Suprapubic skin (tissue), 4 donors: ENCODE data around the gene ATG2B. TPM values are rescaled to one million over a fixed set of nuclear protein-coding genes. Genes with fewer than 3 reads are reported as not detected.

ENCODE experiments used
- DNase-seq, 2 donors: peaks; one replicate each; pipeline ENCODE4 v3.0.0-alpha.2; 2019; ENCODE audit warnings: low spot score in 2 of 2
- H3K27ac ChIP-seq: fragments of 200-600 bp; sonication (generic); one replicate; pipeline ENCODE4 v1.5.1; 2019
- H3K27me3 ChIP-seq: fragments of 200-600 bp; sonication (generic); one replicate; pipeline ENCODE4 v1.5.1; 2019
- H3K36me3 ChIP-seq: fragments of 200-600 bp; sonication (generic); one replicate; pipeline ENCODE4 v1.5.1; 2019
- H3K4me1 ChIP-seq: fragments of 200-600 bp; sonication (generic); one replicate; pipeline ENCODE4 v1.5.1; 2019
- H3K4me3 ChIP-seq: fragments of 200-600 bp; sonication (generic); one replicate; pipeline ENCODE4 v1.5.1; 2019; ENCODE audit warnings: mild to moderate bottlenecking
- H3K9me3 ChIP-seq: fragments of 200-600 bp; sonication (generic); one replicate; pipeline ENCODE4 v1.5.1; 2019
- CTCF ChIP-seq, 2 donors: fragments of 200-600 bp in 1 of 2; fragments of 450-650 bp in 1 of 2; sonication (generic) in 1 of 2; IDR thresholded peaks; one replicate each; pipeline ENCODE4 v1.5.1; 2016 to 2019; ENCODE audit warnings: antibody characterized with exemption in 2 of 2, mild to moderate bottlenecking in 1 of 2, moderate library complexity in 1 of 2
- EP300 ChIP-seq: sonication (generic); formaldehyde crosslinking; IDR thresholded peaks from one replicate; pipeline ENCODE4 v1.6.1; 2017; ENCODE audit warnings: antibody characterized with exemption
- POLR2A ChIP-seq, 2 donors: fragments of 450-650 bp; IDR thresholded peaks; one replicate each; pipeline ENCODE4 v1.6.1; 2017; ENCODE audit warnings: antibody characterized with exemption in 2 of 2, mild to moderate bottlenecking in 2 of 2, moderate library complexity in 2 of 2
- POLR2AphosphoS5 ChIP-seq, 3 donors: sonication (generic); formaldehyde crosslinking; IDR thresholded peaks; one replicate each; pipeline ENCODE4 v1.6.1; 2017; ENCODE audit warnings: antibody characterized with exemption in 3 of 3
- WGBS: methylation state at CpG from one replicate; pipeline ENCODE4 v1.1.5; 2018; 5-methylcytosine and 5-hydroxymethylcytosine counted together
- total RNA-seq, 4 donors: library from RNA; depleted of rRNA; stranded (reverse); fragments of >200 nt; gene quantifications; one replicate each; pipeline ENCODE4 v1.1.0, GENCODE V29; 2016

ATG2B gene
- total RNA-seq, 4 donors from 2014 or later, result 24.6 to 103 (median 42.8) TPM

- Histone ChIP-seq H3K4me1 (no peaks in the 10 kb centered on the region), H3K4me3 (no peak overlapping the region), H3K27ac (no peak overlapping the region), H3K27me3 (no peaks in the 10 kb centered on the region), H3K9me3 (no peaks in the 10 kb centered on the region), H3K36me3 (peaks cover 73% of the 10 kb centered on the region)
- TF ChIP-seq POLR2A (IDR thresholded peaks at IDR 0.05), result no peak
- no peak for TF ChIP-seq CTCF (IDR thresholded peaks at IDR 0.05)
- TF ChIP-seq EP300, result no peak
- no peak for TF ChIP-seq POLR2AphosphoS5 (IDR thresholded peaks at IDR 0.05)
- DNase-seq, result no peak
- WGBS, result 90% methylated on average over 1 of the region's 1 CpG
Observed at GRCh38 chr14:96287856-96288255, 75.3 kb downstream of the ATG2B start.

DNA sequence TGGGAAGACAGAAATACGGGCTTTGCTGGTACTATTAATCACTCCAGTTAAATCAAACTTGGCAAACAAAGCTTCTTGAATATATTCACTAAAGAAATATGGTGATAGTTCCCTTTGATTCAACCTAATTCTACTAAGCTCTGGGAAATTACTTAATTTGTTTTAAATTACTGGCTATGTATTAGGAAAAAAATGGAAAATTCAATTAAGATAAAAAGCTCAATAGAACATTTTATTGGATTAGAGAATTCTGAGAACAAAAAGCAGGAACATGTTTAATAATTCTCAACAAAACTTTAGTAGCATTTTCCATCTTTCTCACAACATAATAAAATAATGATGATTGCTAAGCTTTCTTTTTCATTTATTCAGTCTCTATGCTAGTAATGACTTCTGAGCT, 76.9 kb downstream of the ATG2B start:
- Histone ChIP-seq H3K36me3 (peaks cover 73% of the 10 kb centered on the region), H3K4me1 (no peaks in the 10 kb centered on the region), H3K9me3 (no peaks in the 10 kb centered on the region), H3K4me3 (no peak overlapping the region), H3K27ac (no peak overlapping the region), H3K27me3 (no peaks in the 10 kb centered on the region)
- 88% methylated on average over 1 of the region's 1 CpG for WGBS
- TF ChIP-seq CTCF (IDR thresholded peaks at IDR 0.05) (no peak), POLR2A (IDR thresholded peaks at IDR 0.05) (no peak), POLR2AphosphoS5 (IDR thresholded peaks at IDR 0.05) (no peak), EP300 (no peak)
- DNase-seq, result no peak

DNA sequence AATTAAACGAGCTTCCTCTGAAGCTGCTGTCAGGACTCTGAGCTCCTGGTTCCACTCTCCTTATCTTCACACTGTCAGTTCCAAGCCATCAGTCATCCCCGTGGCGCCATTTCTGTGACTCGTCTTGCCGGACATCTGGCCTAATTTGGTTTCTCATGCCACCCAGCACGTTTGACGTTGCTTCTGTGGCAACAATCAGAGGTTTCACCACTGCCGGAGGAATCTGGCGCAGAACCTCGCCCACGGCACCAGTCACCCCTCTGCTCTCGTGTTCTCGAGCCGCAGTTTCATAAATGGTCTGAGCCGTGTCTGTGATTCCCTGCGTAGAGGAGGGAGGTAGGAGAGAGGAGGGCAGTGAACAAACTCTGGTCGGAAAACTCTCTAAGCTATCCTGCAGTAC, 77.5 kb downstream of the ATG2B start:
- H3K27me3 ChIP-seq, result no peaks in the 10 kb centered on the region
- no peak for DNase-seq
- H3K4me3 ChIP-seq, result no peak overlapping the region
- H3K4me1 ChIP-seq, result no peaks in the 10 kb centered on the region
- 77% methylated on average over 17 of the region's 17 CpGs for WGBS
- no peaks in the 10 kb centered on the region for H3K9me3 ChIP-seq
- no peak overlapping the region for H3K27ac ChIP-seq
- no peak for TF ChIP-seq POLR2AphosphoS5 (IDR thresholded peaks at IDR 0.05)
- TF ChIP-seq POLR2A (IDR thresholded peaks at IDR 0.05), result no peak
- TF ChIP-seq EP300, result no peak
- no peak for TF ChIP-seq CTCF (IDR thresholded peaks at IDR 0.05)
- H3K36me3 ChIP-seq, result peaks cover 67% of the 10 kb centered on the region

DNA sequence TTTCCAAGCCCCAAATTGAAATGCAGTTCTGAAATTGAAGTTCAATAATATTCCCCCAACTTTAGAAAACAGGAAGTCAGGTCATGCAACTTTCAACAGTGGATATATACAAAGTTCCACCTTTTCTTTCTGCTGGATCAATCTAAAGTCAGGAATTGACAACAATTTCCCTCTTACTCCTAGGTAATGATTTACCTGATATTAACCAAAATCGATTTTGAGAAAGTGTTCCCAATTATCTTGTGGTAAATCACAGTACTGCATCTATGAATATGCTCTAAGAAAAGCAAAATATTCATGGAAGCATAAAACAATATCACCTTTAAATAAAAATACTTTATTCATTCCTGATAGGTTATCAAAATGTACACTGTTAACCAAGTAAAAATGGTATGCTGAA, 78.7 kb downstream of the ATG2B start:
- WGBS, result 70% methylated on average over 1 of the region's 1 CpG
- H3K4me3 ChIP-seq, result no peak overlapping the region
- no peaks in the 10 kb centered on the region for H3K9me3 ChIP-seq
- TF ChIP-seq EP300 (no peak), CTCF (IDR thresholded peaks at IDR 0.05) (no peak), POLR2AphosphoS5 (IDR thresholded peaks at IDR 0.05) (no peak), POLR2A (IDR thresholded peaks at IDR 0.05) (no peak)
- peaks cover 55% of the 10 kb centered on the region for H3K36me3 ChIP-seq
- H3K27ac ChIP-seq, result no peak overlapping the region
- no peak for DNase-seq
- no peaks in the 10 kb centered on the region for H3K27me3 ChIP-seq
- H3K4me1 ChIP-seq, result no peaks in the 10 kb centered on the region

GRCh38 chr14:96284008-96284407, 79.1 kb downstream of the ATG2B start:
- H3K4me3 ChIP-seq, result no peak overlapping the region
- no peaks in the 10 kb centered on the region for H3K27me3 ChIP-seq
- TF ChIP-seq EP300 (no peak), POLR2AphosphoS5 (IDR thresholded peaks at IDR 0.05) (no peak), POLR2A (IDR thresholded peaks at IDR 0.05) (no peak), CTCF (IDR thresholded peaks at IDR 0.05) (no peak)
- DNase-seq, result no peak
- 88% methylated on average over 9 of the region's 9 CpGs for WGBS
- no peak overlapping the region for H3K27ac ChIP-seq
- no peaks in the 10 kb centered on the region for H3K9me3 ChIP-seq
- H3K36me3 ChIP-seq, result peaks cover 50% of the 10 kb centered on the region
- no peaks in the 10 kb centered on the region for H3K4me1 ChIP-seq
